Measurements from ENCODE around the gene ZFHX2.

The ZFHX2 gene

DNA sequence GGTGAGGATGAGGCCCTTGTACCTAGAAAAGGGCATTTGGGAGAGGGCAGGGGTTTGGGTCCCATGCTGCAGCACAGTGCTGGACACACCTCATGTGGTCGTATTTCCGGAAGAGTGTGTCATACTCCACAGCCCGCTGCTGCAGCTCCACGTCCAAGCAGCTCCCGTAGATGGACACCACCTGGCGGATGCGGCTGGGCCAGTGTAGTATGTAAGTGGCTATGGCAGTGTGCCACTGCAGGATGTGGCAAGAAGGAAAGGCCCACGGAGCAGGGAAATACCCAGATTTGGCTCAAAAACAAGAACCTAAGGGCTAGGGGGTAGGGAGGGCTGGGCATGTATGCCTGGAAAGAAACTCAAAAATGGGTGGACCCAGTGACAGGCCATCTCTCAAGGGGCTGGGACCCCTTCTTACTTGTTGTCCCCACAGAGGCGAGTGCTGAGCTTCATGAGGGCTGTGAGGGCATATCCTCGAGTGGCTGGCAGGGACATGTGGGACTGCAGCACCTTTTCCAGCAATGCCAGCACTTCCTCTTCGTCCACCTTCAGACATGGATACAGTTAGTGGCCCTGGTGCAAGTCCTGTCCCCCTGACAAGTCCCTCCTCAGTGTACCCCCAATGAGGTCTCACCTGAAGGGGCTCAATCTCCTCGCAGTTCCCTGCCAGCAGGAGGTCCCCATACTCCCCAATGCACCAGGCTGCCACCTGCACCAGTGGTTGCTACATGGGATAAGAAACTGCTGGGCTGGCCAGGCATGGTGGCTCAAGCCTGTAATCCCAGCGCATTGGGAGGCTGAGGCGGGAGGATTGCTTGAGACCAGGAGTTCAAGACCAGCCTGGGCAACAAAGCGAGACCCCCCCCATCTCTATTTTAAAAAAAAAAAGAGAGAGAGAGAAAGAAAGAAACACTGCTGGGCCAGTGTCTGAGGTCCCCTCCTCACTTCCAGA lies 10.6 kb upstream of the ZFHX2 start:
- no peak for DNase-seq (ENCODE audit: low read depth in 4 of 4, low spot score in 1 of 4)

DNA sequence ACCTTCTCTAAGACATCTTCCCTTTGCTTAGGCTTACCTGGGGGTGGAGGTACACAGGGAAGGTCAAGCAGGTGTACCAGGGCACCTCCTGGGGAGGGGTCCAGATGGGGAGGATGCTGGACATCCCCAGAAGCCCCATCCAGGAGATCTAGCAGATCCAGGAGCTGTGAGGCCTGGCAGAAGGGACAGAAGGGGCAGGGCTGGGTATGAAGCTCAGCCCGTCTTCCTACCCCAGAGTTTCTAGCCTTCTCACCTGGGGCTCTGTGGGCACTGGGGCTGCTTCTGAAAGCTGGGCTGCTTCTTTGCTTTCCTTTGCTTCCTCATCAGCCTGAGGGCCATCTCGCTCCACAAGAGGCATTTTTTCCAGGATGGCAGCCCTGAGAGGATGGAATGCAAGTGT lies 9.7 kb upstream of the ZFHX2 start:
- DNase-seq (ENCODE audit: low read depth in 4 of 4, low spot score in 1 of 4) = no peak

- no peak for DNase-seq (ENCODE audit: low read depth in 4 of 4, low spot score in 1 of 4)
Observed at GRCh38 chr14:23559926-23560520, 8.5 kb upstream of the ZFHX2 start.

- DNase-seq (ENCODE audit: low read depth in 4 of 4, low spot score in 1 of 4) = peak; percentile 52 to 62 (median 58)
Observed at GRCh38 chr14:23559010-23559925, 7.7 kb upstream of the ZFHX2 start.

- no peak for DNase-seq (ENCODE audit: low read depth in 4 of 4, low spot score in 1 of 4)
Observed at GRCh38 chr14:23558346-23559009, 6.9 kb upstream of the ZFHX2 start.

DNA sequence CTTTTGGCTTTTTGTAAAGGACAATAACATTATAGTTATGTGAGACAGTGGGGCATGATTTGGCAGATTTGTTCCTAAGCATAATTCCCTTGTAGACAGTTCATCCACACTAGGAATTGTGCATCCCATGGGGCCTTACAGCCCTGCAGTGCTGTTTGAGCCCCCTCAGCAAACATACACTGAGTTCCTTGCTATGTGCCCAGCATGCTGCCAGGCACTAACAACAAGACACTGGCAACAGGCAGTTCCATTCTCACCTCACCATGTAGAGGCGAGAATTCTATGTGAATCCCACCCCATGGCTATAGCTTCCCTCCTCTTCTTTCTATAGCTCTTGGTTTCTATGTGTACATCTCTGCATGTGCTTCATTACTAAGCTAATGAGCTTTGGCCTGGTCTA lies 6.4 kb upstream of the ZFHX2 start:
- DNase-seq (ENCODE audit: low read depth in 4 of 4, low spot score in 1 of 4) = no peak

DNA sequence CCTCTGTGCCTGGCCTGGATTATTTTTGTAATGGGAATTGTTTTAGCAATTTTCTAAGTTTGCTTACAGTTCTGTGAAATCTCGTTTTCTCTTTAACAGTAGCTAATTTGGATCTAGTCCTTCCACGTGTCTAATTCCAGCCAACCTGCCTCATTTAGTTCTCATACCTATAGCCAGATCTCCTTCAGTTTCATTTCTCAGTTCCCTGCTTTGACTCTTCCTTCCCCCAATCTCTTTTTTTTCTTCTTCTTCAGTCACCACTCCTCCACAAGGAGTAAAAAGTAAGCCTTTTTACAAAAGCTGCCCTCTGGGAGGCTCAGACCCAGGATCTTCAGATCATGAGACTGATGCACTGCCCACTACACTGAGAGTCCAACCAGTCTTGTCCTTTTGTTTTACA lies 6.0 kb upstream of the ZFHX2 start:
- DNase-seq (ENCODE audit: low read depth in 4 of 4, low spot score in 1 of 4) = no peak

DNA sequence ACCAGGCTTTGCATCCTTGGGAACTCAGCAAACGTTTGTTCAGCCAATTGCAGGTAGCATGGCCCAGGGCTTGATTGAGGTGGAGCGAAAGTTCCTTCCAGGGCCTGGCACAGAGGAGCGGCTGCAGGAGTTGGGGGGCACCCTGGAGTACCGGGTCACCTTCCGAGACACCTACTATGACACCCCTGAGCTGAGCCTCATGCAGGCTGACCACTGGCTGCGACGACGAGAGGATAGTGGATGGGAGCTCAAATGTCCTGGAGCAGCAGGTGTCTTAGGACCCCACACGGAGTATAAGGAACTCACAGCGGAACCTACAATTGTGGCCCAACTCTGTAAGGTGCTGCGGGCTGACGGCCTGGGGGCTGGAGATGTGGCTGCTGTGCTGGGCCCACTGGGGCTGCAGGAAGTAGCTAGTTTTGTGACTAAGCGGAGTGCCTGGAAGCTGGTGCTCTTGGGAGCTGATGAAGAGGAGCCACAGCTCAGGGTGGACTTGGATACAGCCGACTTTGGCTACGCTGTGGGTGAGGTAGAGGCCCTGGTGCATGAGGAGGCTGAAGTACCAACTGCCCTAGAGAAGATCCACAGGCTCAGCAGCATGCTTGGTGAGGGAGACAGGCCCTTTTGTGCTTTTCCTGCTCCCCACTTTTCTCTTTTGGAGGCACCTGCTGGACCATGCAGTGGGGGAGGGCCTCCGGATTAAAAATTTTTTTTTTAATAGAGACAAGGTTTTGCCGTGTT lies 5.3 kb upstream of the ZFHX2 start:
- DNase-seq (ENCODE audit: low read depth in 4 of 4, low spot score in 1 of 4) = no peak

DNA sequence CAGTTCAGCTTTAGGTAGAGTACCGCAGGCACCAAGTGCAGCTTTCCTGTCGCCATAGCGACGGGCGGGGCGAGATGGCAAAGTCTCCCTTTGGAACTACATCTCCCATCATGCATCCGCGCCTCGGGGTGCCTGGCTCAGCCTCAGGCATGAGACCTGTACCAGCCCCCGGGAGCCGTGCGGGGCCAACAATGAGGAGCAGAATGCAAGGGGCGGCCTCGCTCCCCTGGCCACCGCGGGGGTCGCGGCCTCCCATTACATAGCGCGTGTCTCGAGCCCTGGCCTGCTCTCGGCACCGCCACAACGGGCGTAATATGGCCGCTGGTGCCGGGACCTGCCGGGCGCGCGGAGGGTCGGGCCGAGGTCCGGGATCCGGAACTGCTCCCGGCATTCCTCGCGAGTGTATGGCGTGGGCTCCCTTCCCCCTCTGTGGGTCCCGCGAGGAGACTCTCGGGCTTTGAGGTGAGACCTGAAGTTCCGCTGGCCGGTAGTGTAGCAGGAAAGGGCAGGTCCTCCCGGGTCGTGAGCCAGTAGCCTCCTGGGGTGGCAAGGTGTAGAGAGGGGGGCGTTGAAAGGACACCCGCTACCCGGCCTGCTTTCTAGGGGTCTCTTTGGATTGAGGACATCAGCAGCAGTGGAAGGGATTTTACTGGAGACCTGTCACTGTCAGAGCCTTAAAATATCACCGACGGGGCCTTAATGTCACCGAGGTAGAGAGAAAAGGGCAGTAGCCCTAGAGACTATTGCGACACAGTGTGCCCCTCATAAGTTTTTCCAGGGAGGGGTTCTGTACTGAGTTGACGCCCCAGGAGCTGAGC lies 4.5 kb upstream of the ZFHX2 start, which contains the start of gene THTPA:
TSS of gene THTPA (plus strand) at position 390 of the 818 bp plus-strand sequence. CDS start 487 bp downstream, outside the sequence.
- peak; percentile 76 to 91 (median 88) for DNase-seq (ENCODE audit: low read depth in 4 of 4, low spot score in 1 of 4)

DNA sequence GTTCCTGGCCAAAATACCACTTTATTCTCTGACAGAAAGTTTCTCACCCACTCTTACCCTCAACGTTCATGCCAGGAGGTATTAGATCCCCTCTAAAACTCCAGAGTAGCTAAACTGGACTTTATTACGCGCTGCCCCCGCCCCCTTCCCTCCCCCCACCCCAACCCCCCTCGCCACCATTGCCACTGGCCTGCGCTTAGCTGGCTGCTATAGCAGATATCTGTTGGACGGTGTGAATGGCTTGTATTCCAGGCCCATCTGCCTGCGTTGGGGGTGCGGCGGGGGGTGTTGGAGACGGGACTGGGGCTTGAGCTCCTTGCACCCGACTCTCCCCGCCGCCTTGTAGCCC lies 3.9 kb upstream of the ZFHX2 start:
- DNase-seq (ENCODE audit: low read depth in 4 of 4, low spot score in 1 of 4) = no peak

DNA sequence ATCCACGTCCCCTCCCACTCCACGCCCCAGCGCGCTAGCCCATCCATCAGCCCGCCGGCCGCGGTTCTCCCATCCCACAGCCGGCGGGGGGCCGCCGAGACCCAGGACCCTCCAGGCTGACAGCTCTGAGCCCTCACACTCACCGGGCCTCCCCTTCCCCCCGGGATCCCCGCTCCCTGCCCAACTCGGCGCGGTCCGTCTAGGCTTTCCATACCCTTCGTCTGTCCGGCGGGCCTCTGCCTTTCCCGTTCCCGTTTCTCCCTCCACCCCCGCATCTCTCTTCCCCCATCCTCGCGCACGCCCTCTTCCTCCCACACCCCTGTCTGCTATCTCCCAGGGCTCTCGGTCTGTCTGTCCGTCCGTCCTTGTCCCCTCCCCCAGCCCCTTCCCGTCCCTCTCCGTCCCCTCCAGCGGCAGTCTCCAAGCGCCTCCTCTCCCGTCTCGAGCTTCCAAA lies 726 bp downstream of the ZFHX2 start:
- no peak for DNase-seq (ENCODE audit: low read depth in 4 of 4, low spot score in 1 of 4)

DNA sequence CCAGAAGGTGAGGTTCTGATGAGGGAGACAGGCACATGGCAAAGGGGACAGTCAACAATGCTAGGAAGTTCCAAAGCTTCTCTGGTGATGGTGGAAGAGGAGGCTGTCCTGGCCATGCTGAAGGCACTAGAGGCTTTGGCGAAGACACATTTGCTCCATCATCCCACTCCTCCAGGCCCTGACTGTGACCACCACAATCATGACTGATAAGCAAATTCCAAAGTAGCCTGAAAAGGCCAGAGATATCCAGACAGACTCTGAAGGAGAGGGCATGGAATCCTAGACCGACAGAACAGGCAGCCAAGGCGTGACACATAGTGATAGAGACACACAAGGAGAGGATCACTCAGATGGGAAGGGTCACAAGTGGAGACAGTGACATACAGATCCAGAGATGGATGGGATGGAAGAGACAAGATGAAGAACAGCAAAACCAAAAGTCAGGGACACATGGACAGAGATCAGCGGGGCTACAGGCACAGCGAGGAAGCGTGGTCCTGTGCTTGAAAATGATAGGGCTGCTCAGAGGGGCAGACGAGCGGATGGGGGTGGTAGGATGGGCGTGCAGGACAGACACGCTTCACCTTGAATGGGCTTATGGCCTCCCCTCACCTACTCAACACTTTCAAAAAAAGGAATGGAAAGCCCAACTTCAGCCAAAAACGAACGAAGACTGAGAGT lies 1.3 kb downstream of the ZFHX2 start:
- no peak for DNase-seq (ENCODE audit: low read depth in 4 of 4, low spot score in 1 of 4)

- DNase-seq (ENCODE audit: low read depth in 4 of 4, low spot score in 1 of 4) = no peak
Observed at GRCh38 chr14:23548351-23549318, 2.9 kb downstream of the ZFHX2 start.

GRCh38 chr14:23547924-23548323 lies 3.6 kb downstream of the ZFHX2 start:
- DNase-seq (ENCODE audit: low read depth in 4 of 4, low spot score in 1 of 4) = no peak

GRCh38 chr14:23546450-23547035 lies 5.0 kb downstream of the ZFHX2 start:
- DNase-seq (ENCODE audit: low read depth in 4 of 4, low spot score in 1 of 4) = no peak

GRCh38 chr14:23545740-23546365 lies 5.7 kb downstream of the ZFHX2 start:
- no peak for DNase-seq (ENCODE audit: low read depth in 4 of 4, low spot score in 1 of 4)

Data from stimulated activated CD4-positive, alpha-beta T cell treated with anti-CD3 and anti-CD28 coated beads, Interleukin-1b, Interleukin-23, amount 100 ng/mL, for 24 hours (primary cell).